Loucy (cell line): ENCODE measurements around the gene CNTN4.

Experiments
- H2AFZ ChIP-seq: fragments of 200-600 bp; sonication (generic); 2 replicates; pipeline ENCODE4 v1.6.0; 2016; ENCODE audit warnings: antibody characterized with exemption, mild to moderate bottlenecking, low read length, moderate library complexity
- H3F3A ChIP-seq: fragments of 200-600 bp; 2 replicates; pipeline ENCODE4 v1.6.0; 2016; ENCODE audit warnings: antibody characterized with exemption, low read depth, mild to moderate bottlenecking
- H3K27me3 ChIP-seq: fragments of 200-600 bp; sonication (generic); 2 replicates; pipeline ENCODE4 v1.6.1; 2014; ENCODE audit warnings: low read length, mild to moderate bottlenecking; ENCODE audit not compliant: insufficient read depth, poor library complexity, severe bottlenecking
- H3K36me3 ChIP-seq: fragments of 200-600 bp; sonication (generic); 2 replicates; pipeline ENCODE4 v1.6.1; 2016; ENCODE audit warnings: low read length; ENCODE audit not compliant: insufficient read depth
- H3K4me1 ChIP-seq: fragments of 200-600 bp; sonication (generic); 2 replicates; pipeline ENCODE4 v1.5.1; 2014; ENCODE audit warnings: low read length, mild to moderate bottlenecking; ENCODE audit not compliant: insufficient read depth, poor library complexity, severe bottlenecking
- H3K4me2 ChIP-seq: fragments of 200-600 bp; sonication (generic); 2 replicates; pipeline ENCODE4 v1.6.0; 2014; ENCODE audit warnings: antibody characterized with exemption, low read length, low read depth, mild to moderate bottlenecking; ENCODE audit not compliant: poor library complexity, severe bottlenecking
- H3K4me3 ChIP-seq: fragments of 200-600 bp; sonication (generic); 2 replicates; pipeline ENCODE4 v1.5.1; 2014; ENCODE audit warnings: low read length, mild to moderate bottlenecking, mixed read lengths; ENCODE audit not compliant: poor library complexity, severe bottlenecking
- H3K79me2 ChIP-seq: fragments of 200-600 bp; sonication (generic); 2 replicates; pipeline ENCODE4 v1.6.1; 2014; ENCODE audit warnings: low read length; ENCODE audit not compliant: insufficient read depth
- H3K9ac ChIP-seq: fragments of 200-600 bp; sonication (generic); 2 replicates; pipeline ENCODE4 v1.6.0; 2014; ENCODE audit warnings: mild to moderate bottlenecking, low read depth, low read length, moderate library complexity; ENCODE audit not compliant: poor library complexity, severe bottlenecking
- H3K9me2 ChIP-seq: fragments of 200-600 bp; sonication (generic); replicated peaks from 2 replicates; pipeline ENCODE4 v1.6.1; 2016; ENCODE audit warnings: low read depth, low read length, mixed read lengths
- H3K9me3 ChIP-seq: fragments of 200-600 bp; sonication (generic); 2 replicates; pipeline ENCODE4 v1.6.1; 2014; ENCODE audit warnings: mild to moderate bottlenecking, antibody characterized with exemption, low read length, low read depth; ENCODE audit not compliant: insufficient read depth
- H4K20me1 ChIP-seq: fragments of 200-600 bp; sonication (generic); 2 replicates; pipeline ENCODE4 v1.6.0; 2014; ENCODE audit warnings: antibody characterized with exemption, low read length, mild to moderate bottlenecking; ENCODE audit not compliant: insufficient read depth, poor library complexity, severe bottlenecking
- CTCF ChIP-seq: fragments of 200-600 bp; sonication (generic); conservative IDR thresholded peaks from 2 replicates; pipeline ENCODE4 v1.5.1; 2014; ENCODE audit warnings: mild to moderate bottlenecking, antibody characterized with exemption, low read length
- EZH2phosphoT487 ChIP-seq: fragments of 200-600 bp; IDR thresholded peaks from 2 replicates; pipeline ENCODE4 v1.6.1; 2018; ENCODE audit warnings: antibody characterized with exemption, mild to moderate bottlenecking, moderate library complexity, borderline replicate concordance

CNTN4 gene

GRCh38 chr3:2837239-2837638, 738.6 kb downstream of the CNTN4 start:
- H3K4me2 ChIP-seq: no peak overlapping the region

GRCh38 chr3:2837910-2838309, 739.2 kb downstream of the CNTN4 start:
- no peaks in the 10 kb centered on the region for H4K20me1 ChIP-seq
- H3F3A ChIP-seq: no peaks in the 10 kb centered on the region
- H3K4me3 ChIP-seq: no peak overlapping the region
- H3K79me2 ChIP-seq: no peaks in the 10 kb centered on the region
- H3K9ac ChIP-seq: no peak overlapping the region
- no peak overlapping the region for H2AFZ ChIP-seq
- H3K4me1 ChIP-seq: no peaks in the 10 kb centered on the region
- no peaks in the 10 kb centered on the region for H3K36me3 ChIP-seq
- H3K27me3 ChIP-seq: no peaks in the 10 kb centered on the region
- TF ChIP-seq CTCF (no peak), EZH2phosphoT487 (no peak)
- no peaks in the 10 kb centered on the region for H3K9me3 ChIP-seq
- H3K9me2 ChIP-seq: no peaks in the 10 kb centered on the region
- H3K4me2 ChIP-seq: no peak overlapping the region

More at GRCh38 chr3:2837239-2837638, 738.6 kb downstream of the CNTN4 start:
- H3K9ac ChIP-seq: no peak overlapping the region
- no peaks in the 10 kb centered on the region for H3K9me3 ChIP-seq
- no peaks in the 10 kb centered on the region for H3K4me1 ChIP-seq
- H3F3A ChIP-seq: no peaks in the 10 kb centered on the region
- H3K4me3 ChIP-seq: no peak overlapping the region
- H3K9me2 ChIP-seq: no peaks in the 10 kb centered on the region
- H3K27me3 ChIP-seq: no peaks in the 10 kb centered on the region
- H3K79me2 ChIP-seq: no peaks in the 10 kb centered on the region
- no peak overlapping the region for H2AFZ ChIP-seq
- H4K20me1 ChIP-seq: no peaks in the 10 kb centered on the region
- no peak for TF ChIP-seq EZH2phosphoT487
- TF ChIP-seq CTCF: no peak
- no peaks in the 10 kb centered on the region for H3K36me3 ChIP-seq

GRCh38 chr3:2838546-2839157, 740.0 kb downstream of the CNTN4 start:
- Histone ChIP-seq H3K4me1 (no peaks in the 10 kb centered on the region), H3K9me2 (no peaks in the 10 kb centered on the region), H4K20me1 (no peaks in the 10 kb centered on the region), H3K4me2 (no peak overlapping the region), H3K36me3 (no peaks in the 10 kb centered on the region), H3K27me3 (no peaks in the 10 kb centered on the region), H2AFZ (no peak overlapping the region), H3F3A (no peaks in the 10 kb centered on the region), H3K9me3 (no peaks in the 10 kb centered on the region; the same call in 1 of the 2 replicates), H3K9ac (no peak overlapping the region), H3K4me3 (no peak overlapping the region), H3K79me2 (no peaks in the 10 kb centered on the region)
- TF ChIP-seq CTCF (no peak), EZH2phosphoT487 (no peak)
